DMS153 (cell line): ENCODE data around the gene TAS1R1.
"Not testable (repeated sequence)": the region's sequence is repeated elsewhere in the genome, so short reads cannot be mapped to it uniquely, and the experiment has no call there.

Experiments used
- DNase-seq: peaks from one replicate; lab custom pipeline; 2025; lab: John Stamatoyannopoulos, UW

TAS1R1 gene

DNA sequence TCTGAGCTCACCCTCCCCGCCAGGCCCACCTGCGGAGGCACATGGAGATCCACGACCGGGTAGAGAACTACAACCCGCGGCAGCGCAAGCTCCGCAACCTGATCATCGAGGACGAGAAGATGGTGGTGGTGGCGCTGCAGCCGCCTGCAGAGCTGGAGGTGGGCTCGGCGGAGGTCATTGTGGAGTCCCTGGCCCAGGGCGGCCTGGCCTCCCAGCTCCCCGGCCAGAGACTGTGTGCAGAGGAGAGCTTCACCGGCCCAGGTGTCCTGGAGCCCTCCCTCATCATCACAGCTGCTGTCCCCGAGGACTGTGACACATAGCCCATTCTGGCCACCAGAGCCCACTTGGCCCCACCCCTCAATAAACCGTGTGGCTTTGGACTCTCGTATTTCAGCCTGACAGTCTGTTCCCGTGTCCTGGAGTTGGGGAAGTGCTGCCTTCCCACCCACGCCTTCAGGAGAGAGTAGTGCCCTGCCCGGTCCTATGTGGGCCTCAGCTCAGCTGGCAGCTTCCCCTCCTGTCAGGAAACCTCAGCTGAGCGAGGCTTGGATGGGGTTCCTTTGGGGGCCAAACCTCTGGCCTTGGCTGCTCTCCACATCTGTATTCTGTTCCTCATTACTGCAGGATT lies 33.9 kb downstream of the TAS1R1 start:
- DNase-seq = no peak

DNA sequence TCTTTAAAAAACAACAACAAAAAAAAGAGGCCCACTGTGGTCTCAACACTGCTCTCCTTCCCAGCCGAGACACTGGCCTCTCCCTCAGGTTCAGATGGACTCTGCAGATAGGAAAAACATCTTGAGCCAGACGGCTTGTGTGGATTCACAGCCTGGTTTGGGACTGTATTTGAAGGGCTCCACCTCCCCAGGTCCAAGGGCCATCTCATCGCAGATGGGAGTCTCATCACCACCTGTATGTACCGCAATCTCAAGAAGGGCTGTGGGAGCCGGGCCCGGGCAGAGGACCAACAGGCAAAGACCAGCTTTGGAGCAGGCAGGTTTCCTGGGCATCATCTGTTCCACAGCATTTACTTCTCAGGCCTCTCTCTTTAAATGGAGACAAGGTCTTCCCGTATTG lies 34.9 kb downstream of the TAS1R1 start:
- no peak for DNase-seq

DNA sequence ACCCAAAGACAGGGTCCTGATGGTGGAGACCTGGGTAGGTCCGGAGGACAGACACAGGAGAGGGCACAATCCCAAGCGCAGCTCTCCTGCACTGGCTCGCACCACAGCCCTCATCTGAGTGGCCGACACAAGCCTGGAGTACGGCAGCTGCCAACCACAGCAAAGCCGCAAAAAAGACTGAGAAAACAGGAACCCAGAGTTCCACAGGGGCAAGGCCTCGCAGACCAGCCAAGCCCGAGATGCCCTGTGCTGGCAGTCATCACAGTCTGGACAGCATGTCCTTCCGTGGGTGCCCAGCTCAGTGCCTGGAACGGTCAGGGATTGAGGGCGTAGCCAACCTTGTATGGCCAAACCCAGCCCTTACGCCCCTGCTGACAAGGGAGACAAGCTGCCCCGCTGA lies 36.1 kb downstream of the TAS1R1 start:
- DNase-seq = no peak

DNA sequence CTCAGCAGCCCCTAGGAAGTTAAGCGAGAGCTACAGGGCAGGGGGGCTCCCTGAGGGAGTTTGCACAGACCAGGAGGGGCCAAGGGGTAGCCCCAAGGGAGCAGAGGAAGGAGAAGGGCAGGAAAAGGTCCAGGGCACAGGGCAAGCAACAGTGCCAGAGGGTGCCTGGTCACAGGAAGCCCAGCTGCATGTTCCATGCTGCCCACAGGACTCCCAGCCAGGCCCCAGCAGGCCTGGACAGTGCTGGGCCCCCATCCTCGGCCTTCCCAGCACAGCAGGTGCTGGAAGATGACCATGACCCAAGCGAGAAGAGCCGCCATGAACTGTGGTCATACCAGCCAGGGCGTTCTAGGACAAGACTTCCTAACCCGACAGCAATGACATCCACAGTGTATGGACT lies 36.5 kb downstream of the TAS1R1 start:
- no peak for DNase-seq

DNA sequence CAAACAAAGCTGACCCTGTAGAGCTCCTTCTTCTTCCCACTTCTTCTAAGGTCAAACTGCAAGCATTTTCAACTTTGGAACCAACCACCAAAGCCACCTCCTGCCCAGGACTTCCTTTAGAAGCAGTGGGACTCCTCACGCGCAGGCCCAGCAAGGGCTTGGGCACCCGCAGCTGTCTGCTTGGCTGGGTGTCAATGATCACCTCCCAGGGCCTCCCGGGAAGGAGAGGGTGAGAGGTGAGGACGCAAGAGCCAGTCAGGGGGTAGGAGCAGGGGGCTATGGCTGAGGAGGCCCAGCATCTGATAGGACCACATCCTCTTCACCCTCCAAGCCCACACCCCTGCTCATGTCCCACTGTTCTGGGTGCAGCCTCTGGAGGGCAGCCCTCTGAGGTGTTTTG lies 37.3 kb downstream of the TAS1R1 start:
- DNase-seq = no peak

DNA sequence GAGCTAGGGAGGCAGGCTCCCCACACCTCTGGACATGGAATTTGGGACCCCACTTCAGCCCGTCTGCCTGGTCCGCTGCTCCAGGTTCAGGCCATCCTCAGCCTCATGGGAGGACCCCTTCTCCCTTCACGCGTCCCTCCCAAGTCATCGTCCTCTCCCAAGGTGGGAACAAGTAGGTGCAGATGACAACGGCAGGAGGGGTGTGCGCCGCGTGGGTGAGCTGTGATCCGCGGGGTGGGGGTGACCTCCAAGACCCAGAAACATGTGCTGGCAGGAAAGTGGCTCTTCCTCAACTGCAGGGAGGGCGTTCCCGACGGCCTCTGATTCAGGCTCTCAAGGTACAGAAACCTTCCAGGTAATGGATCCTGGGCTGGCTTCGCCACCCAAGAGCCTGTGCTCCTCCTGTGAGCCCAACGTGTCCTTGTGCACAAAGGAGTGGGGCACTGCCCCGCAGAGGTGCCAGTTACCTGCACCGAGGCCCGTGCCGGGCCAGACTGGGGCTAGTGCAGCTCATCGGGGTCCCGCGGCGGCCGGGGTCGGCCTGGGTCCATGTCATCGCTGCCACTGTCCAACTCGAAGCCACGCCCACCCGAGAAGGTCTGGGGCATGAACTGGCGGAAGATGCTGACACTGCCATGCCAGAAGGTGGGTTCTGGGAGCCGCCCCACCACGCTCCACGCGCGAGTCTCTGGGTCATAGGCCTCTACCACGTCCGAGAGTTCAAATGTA lies 37.9 kb downstream of the TAS1R1 start:
- no peak for DNase-seq

DNA sequence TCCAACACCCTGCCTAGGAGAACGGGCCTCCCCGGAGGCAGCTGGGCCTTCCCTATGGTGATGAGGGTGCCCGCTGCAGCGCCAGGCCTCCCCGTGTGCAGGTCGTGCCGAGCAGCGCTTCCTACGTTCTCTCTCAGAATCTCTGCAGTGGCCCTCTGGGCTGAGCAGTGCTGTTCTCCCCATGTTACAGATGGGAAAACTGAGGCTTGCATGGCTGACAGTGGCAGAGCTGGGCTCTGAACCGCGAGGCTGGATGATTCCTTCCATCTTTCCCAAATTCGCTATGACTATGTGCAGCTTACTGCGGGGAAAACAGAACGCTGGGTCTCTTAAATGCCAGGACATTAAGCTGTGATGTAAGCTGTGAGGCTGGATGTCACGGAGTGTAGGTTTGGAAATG lies 38.7 kb downstream of the TAS1R1 start:
- DNase-seq = no peak

DNA sequence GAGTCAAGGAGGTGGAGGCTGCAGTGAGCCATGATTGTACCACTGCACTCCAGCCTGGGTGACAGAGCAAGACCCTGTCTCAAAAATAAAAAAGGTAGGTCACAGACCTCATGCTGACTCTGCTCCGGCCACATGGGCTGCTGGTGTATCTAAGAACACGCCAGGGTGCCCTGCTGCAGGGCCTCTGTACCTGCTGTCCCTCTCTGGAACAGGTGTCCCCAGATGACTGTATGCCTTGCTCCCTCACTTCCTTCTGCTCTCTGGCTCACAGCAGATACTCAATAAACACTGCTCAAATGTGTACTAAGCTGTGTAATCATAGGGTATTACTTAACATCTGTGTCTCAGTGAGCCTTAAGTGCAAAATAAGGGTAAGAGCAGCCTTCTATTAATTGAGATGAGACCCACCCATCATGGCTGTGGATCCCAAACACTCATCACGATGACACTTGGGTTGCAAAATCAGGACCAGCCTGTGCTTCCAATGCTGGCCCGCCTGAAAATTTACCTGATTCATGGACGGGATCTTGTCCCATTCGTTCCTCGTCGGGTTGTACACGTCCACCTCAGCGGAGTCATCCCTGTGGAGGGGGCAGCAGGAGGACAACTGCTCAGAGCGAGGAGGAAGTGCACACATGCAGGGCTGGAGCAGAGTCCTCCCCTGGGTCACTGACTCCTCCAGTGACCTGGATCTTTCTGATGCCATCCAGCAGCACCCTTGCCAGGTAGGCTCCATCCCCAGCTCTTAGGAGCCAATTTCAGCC lies 40.1 kb downstream of the TAS1R1 start:
- no peak for DNase-seq

DNA sequence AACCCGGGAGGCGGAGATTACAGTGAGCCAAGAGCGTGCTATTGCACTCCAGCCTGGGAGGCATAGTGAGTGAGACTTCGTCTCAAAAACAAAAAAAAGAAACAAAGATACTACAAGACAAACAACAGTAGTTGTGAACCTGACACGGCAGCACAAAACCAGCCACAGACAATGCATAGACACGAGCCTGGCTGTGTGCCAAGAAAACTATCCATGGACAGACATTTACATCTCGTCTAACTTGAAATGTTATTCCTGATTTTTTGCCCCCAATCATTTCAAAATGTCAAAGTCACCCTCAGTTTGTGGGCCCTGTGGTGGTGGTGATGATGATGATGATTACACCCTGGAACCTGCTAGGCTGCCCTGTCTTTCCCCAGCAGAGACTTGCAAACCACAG lies 41.2 kb downstream of the TAS1R1 start:
- no peak for DNase-seq

DNA sequence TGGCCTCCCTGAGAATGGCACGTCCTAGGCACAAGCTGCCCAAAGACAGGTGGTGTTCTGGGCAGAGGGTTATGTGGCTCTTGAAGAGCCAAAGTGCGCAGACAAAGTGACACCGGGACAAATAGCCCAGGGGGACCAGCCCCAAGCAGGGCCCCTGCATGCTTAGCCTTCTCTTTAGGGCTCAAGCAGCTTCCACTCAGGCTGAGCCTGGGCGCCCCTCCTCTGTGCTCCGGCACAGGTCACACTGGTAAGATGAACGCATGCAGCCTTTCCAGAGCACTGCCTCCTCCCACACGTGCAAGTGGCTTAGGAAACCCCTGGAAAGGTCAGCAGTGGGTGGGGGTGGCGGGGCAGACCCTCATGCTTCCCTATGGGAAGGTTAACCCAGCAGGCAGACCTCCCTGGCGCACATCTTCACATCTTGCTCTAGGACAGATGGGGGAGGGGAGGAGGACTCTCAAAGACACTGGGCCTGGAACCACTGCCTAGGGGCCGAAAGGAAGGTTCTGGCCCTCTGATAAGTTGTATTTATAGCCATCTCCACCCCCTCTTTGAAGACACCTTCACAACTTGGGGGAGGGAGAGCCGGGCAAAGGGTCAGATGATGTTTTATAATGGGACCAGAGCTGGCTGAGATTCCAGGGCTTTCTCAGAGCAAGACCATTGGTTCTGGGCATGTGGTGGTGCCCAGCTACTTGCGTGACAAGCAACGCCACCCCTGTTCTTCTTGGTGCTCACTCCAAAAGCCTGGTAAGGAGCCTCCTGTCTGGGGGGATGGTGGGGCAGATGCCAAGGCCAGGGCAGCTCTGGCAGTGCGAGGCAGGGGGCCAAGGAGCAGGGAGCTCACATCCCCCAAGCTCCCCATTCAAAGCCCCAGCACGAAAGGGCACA lies 42.0 kb downstream of the TAS1R1 start:
- DNase-seq = no peak

DNA sequence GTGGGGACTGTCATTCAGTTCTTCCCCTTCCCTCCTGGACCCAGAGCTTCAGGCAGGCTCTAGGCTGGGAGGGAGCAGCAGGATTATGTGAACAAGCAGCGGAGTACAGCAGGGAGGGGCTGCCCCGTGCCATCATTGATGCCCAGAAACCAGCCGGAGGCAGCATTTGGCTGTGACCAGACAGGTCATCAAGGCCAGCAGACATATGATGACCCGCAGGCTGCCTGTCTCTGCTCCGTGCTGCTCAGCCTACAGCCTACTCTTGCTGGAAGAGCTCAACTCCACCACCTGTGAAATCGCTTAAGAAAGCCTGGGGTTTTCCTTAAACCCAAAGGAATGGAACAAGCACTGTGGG lies 42.6 kb downstream of the TAS1R1 start:
- no peak for DNase-seq

DNA sequence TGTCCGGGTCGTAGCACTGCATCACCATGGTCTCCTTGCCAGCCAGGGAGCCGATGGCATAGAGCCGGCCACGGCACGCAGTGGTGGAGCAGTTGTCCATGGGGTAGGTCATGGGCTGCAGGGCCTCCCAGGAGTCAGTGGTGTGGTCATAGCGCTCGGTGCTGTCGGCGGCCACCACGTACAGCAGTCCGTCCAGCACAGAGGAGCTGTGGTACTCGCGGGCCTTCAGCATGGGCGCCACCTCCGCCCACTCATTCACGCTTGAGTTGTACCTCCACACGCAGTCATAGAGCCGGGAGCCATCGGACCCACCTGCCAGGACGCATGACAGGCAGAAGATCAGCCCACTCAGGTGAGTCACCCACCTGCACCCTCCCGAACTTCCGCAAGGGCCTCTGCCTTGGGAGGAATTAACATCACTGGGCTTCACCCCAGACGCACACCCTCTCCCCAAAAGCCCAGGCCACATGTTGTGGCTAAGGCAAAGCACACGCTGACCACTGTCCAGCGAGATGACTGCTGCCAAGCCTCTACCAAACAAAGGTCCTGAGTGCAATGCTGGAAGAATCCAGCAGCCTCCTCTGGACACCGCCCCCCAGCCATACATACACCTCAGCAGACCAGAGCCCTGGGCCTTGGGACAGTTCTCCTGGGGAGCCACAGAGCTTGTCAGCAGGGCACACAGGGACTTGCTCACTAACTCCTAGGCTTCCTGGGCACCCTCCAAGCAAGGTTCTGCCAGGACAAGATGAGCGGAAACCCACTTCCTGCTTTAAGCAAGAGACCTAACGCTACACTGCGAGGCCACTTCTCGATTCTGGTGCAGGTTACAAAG lies 44.3 kb downstream of the TAS1R1 start:
- DNase-seq = no peak

DNA sequence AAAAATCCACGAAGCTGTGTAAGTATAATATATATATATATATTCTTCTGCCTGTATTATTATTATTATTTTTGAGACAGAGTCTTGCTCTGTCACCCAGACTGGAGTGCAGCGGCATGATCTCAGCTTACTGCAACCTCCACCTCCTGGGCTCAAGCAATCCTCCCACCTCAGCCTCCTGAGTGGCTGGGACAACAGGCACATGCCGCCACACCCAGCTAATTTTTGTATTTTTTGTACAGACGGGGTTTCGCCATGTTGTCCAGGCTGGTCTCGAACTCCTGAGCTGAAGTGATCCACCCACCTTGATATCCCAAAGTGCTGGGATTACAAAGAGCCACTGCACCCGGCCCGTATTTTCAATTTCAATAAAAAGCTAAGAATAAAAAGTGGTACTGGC lies 44.9 kb downstream of the TAS1R1 start:
- not testable (repeated sequence) for DNase-seq

DNA sequence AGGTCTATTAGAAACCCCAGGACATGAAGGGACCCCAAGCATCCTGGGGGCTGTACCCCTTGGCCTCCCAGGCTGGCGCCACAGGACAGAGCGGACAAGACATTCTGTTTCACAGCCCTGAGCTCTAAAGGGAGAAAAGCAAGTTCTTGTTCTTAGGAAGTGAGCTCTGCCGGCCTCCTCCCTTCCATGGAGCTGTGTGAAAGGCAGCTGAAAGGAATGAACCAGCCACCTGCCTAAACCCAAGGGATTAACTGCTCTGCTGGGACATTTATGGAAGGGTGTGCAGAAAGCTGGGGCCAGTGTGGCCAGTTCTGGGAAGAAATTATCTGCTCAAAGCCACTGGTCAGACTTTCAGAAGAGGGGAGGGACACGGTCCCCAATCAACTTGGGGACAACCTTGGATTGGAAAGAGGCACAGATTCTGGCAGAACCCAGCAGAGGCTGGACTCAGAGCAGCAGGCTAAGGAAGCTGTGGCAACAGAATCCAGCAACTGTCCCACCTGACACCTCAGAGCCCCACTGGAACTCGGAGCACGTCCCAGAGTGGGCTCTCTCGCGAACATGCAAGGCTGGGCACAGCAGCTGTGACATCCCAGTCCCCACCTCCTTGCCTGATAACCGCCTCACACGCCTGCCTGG lies 45.4 kb downstream of the TAS1R1 start:
- no peak for DNase-seq

DNA sequence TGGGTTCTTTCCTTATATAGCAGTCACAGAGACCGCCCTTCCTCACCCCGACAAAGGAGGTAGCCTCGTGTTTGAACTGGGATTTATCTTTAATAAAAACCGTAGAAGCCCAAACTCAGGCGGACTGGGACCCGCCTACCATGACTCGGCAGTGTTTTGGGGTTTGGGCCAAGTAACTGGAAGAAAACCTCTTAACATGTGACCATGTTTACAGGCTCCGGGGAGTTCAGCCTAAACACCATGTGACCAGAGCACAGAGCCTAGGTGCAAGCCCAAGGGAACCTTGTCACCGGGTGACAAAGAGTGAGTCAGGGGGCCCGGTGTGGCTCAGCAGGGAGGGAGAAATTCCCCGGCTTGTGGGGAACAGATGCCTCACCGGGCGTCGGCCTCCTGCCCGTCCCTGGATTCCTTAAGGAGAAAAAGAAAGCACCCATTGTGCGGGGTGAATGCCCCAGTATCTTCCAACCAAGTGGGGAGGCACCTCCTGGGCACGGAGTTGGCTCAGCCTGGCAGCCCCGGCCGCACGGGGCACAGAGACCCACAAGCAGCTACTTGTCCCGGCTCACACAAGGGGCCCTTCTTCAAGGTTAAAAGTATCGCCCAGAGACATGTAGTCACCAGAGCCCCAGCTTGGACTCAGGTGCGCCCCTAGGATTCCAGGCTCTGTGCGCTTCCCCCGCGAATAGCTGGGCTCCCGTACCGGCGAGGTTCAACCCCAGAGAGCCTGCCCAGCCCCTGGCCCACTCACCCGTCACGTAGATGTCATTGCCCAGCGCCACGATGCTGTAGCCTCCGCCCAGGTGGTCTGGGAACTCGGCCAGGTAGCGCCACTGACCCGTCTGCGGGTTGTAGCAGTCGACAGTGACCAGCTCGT lies 46.2 kb downstream of the TAS1R1 start:
- no peak for DNase-seq

DNA sequence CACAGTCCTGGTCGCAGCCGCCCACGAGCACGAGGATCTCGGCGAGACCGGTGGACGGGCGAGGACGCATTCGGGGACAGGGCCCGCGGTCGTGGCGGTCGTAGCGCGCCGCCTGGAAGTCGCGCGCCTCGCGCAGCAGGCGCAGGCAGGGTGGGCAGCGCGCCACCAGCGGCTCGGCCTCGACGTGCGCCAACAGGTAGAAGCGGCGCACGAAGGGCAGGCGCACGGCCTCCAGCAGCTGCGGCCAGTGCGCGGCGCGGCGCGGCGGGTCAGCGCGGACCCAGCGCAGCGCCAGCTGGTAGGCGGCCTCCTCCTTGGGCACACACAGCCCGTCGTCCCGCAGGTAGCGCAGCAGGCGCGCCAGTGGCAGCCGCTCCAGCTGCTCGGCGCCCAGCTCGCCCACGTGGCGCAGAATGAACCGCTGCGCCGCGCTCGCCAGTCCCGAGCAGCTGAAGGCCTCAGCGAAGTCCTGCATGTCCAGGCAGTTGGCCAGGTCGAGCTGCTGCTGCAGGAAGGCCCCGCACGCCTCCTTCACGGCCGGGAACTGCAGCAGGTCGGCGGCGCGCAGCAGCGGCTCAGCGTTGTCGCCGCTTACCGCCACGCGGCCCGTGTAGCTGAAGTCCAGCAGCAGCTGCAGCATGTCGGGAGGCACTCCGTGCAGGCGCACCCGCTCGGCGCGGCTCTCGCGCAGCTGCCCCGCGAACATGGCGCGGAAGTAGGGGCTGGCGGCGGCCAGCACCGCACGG lies 47.0 kb downstream of the TAS1R1 start:
- no peak for DNase-seq

DNA sequence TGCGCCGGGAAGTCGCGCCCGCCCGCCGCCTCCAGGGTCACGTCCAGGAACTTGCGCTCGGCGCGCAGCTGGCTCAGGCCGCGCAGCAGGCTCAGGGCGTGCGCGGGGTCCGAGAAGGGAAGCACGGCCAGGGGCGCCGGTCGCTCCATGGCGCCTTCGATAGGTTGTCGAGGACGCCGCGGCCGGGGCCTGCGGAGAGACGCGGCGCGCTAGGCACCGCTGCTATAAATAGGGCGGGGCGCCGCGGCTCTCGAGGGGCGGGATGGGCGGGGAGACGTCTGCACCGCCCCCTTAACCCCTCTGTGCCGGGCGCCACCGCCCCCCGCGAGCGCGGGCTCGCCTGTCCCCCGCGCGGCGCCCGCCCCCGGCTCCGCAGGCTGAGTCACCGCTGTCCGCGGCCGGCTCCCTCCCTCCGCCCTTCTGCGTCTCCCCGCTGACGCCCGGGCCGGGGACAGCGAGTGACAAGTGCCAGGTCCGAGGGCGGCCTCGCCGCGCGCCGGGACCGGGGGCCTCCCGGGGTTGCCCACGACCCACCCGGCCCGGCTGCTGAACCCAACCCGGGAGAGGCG lies 47.6 kb downstream of the TAS1R1 start, which contains the start of gene KLHL21:
TSS of gene KLHL21 (minus strand) at position 201 of the 569 bp plus-strand sequence. CDS start at position 149, 52 bp downstream.
- DNase-seq = peak; percentile 44

DNA sequence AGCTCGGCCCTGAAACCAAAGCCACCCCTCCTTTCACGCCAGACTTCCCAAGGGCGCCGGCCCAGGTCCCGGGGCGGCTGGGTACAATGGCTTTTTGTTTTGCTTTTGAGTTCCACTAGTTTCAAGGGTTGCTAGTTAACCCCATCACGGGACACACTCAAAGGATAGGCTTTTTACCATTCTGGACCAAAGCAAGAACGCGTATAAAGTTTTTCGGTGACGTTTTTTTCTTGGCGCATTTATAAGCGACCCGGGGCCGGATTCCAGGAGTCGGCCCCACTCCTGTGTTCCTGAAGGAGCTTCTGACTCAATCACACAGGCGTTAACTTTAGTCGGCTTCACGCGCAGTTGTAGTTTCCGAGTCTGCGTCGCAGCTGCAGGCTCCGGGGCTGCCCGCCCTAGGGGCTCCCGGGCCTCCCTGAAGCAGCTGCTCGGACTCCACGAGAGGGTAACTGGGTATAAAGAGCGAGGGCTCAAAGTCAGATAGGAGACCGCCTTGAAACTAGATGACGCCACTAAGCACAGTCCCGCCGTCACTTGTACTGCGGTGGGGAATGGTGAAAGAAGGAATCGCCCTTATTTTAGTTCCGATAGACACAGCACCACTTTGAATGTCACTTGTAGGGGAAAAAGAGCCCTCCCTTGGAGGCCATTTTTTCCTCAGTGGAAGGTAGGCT lies 48.3 kb downstream of the TAS1R1 start:
- DNase-seq = no peak
